ENCODE results near the gene FMO3. TPM values are rescaled to one million over a fixed set of nuclear protein-coding genes. Genes with fewer than 3 reads are reported as not detected.

The FMO3 gene
- total RNA-seq: 1 to 10 TPM in 4 of 5 donors, under 1 TPM in 1; 0.55 to 2.3 (median 1.8) TPM
- polyA plus RNA-seq: 1 to 10 TPM; 1.2 to 7.0 (median 3.8) TPM
- long read RNA-seq, donor 1: 0 reads
- long read RNA-seq, donor 2: 0 reads
- long read RNA-seq, donor 3: 0 reads
- long read RNA-seq, donor 4: 0 reads
- long read RNA-seq, donor 5: 0 reads
- long read RNA-seq, donor 6: 0 reads
- long read RNA-seq, donor 7: 0 reads
- long read RNA-seq, donor 8: 0 reads
- long read RNA-seq, donor 9: 0 reads
- long read RNA-seq, donor 10: 0 reads

DNA sequence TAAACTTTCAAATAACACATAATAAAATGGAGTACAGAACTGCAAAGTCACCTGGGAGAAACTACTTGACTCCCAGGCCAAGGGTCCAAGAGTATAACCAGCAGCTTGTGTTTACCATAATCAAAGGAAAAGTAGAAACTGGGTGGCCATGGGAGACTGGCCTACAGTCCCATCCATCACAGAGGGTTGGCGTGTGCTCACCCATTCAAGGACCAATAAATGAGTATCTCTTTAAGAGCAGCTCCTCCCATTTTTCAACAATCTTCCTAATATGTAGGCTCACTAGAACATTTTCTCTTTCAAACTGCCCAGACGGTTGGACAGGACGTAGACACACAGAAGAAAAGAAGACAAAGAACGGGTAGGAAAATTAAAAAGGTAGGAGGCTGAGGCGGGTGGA lies at the start of gene FMO3:
TSS of gene FMO3 (plus strand) at position 302 of the 400 bp plus-strand sequence. CDS start 1,754 bp downstream, outside the sequence.
- Histone ChIP-seq H3K4me1 (no peaks in the 10 kb centered on the region), H3K4me3 (no peak within 1 kb of the TSS), H3K9me3 (no peaks in the 10 kb centered on the region), H3K27ac (no peak within 1 kb of the TSS), H3K36me3 (no peaks in the 10 kb centered on the region), H3K27me3 (no peaks in the 10 kb centered on the region)
- no peak for DNase-seq
- TF ChIP-seq POLR2AphosphoS5 (IDR thresholded peaks at IDR 0.05) (no peak), POLR2A (IDR thresholded peaks at IDR 0.05) (no peak), EP300 (IDR thresholded peaks at IDR 0.05) (no peak)
- TF ChIP-seq, protein P1, sequence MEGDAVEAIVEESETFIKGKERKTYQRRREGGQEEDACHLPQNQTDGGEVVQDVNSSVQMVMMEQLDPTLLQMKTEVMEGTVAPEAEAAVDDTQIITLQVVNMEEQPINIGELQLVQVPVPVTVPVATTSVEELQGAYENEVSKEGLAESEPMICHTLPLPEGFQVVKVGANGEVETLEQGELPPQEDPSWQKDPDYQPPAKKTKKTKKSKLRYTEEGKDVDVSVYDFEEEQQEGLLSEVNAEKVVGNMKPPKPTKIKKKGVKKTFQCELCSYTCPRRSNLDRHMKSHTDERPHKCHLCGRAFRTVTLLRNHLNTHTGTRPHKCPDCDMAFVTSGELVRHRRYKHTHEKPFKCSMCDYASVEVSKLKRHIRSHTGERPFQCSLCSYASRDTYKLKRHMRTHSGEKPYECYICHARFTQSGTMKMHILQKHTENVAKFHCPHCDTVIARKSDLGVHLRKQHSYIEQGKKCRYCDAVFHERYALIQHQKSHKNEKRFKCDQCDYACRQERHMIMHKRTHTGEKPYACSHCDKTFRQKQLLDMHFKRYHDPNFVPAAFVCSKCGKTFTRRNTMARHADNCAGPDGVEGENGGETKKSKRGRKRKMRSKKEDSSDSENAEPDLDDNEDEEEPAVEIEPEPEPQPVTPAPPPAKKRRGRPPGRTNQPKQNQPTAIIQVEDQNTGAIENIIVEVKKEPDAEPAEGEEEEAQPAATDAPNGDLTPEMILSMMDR (IDR thresholded peaks at IDR 0.05): no peak
- intact Hi-C loops (cut with DNase I; ENCODE audit: low total_unique reads): no loop called here
- 86 to 93% (median 91%) methylated on average over 5 of the region's 5 CpGs for WGBS, 5 donors

DNA sequence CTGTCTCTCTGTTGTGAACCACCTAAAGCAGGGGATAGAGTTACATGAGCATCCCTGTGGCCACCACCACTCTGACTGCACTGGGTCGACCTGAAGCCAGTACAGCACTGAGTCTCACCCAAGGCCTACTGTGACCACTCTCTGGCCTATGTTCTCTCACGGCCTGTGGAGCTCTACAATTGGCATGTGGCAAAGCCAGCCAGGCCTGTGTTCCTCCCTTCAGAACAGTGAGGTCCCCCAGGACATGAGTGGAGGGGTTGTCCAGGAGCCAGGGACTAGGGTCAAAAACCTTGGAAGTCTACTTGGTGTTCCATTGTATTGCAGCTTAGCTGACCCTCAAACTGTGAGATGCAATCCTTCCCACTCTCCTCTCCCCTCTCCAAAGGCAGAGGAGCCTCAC lies 42.7 kb upstream of the FMO3 start:
- no peak for DNase-seq
- no peaks in the 10 kb centered on the region for H3K4me1 ChIP-seq
- no peaks in the 10 kb centered on the region for H3K36me3 ChIP-seq
- H3K4me3 ChIP-seq: no peak overlapping the region
- H3K27me3 ChIP-seq: no peaks in the 10 kb centered on the region
- H3K9me3 ChIP-seq: peaks cover 0 to 33% (median 15%) of the 10 kb centered on the region in 4 donors
- H3K27ac ChIP-seq: no peak overlapping the region
- intact Hi-C loops (cut with DNase I; ENCODE audit: low total_unique reads): no loop called here
- 68 to 81% (median 78%) methylated on average over 1 to 2 of the region's 2 CpGs for WGBS, 5 donors
- TF ChIP-seq POLR2AphosphoS5 (IDR thresholded peaks at IDR 0.05): no peak
- no peak for TF ChIP-seq POLR2A (IDR thresholded peaks at IDR 0.05)
- TF ChIP-seq EP300 (IDR thresholded peaks at IDR 0.05): no peak
- TF ChIP-seq, protein P1 (IDR thresholded peaks at IDR 0.05): no peak

DNA sequence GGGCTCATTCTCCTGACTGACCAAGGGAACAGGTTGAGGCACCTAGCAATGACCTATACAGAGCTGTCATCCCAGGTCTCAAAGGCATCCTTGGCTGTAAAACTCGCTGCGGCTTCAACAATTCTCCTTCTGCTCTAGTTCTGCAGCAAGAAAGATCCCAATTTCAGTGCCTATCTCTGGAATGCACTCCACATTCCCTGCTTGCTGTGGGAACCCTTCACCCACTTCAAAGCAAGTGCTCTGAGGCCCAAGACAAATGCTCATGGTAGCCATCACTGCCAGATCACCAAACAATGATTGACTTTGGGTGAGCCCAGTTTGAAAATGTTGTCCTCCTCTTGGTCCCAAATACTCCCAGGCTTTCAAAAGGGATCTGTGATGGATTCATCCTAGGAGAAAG lies 37.7 kb upstream of the FMO3 start:
- DNase-seq: no peak

DNA sequence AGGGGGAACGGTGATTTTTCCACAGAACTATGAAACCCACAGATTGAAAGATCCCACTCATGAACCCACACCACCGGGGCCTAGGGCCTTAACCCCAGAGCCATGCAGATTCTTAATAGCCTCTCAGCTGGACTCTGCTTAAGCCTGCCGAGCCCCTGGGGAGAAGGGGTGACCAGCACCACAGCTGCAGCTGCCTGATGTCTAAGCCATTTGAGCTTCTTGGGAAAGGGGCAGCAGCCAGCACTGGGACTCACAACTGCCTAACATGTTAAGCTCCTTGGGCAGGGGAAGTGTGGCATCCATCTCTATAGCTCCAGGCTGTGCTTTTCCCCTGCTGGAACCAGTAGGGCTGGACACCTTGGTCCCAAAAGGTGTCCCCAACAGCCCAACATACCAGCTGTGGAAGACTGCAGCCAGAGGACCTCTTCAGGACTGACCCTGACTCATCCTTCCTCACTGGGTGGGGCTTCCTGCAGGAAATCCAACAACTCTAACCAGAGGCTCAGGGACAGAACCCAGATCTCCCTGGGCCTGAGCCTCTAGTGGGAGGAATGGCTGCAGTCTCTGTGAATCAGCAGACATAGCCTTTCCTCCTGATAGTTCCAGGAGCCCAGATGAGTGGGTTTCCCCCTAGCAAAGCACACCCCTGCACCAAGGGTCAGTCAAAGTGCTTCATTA lies 34.6 kb upstream of the FMO3 start:
- WGBS, 5 donors: 82 to 95% (median 86%) methylated on average over 3 of the region's 3 CpGs
- no peak for TF ChIP-seq EP300 (IDR thresholded peaks at IDR 0.05)
- TF ChIP-seq, protein P1 (IDR thresholded peaks at IDR 0.05): no peak
- TF ChIP-seq POLR2A (IDR thresholded peaks at IDR 0.05): no peak
- no peak for TF ChIP-seq POLR2AphosphoS5 (IDR thresholded peaks at IDR 0.05)
- intact Hi-C loops (cut with DNase I; ENCODE audit: low total_unique reads): no loop called here

More for the DNA sequence above, 37.7 kb upstream of the FMO3 start:
- WGBS, 5 donors: 86 to 96% (median 94%) methylated on average over 2 of the region's 2 CpGs
- Histone ChIP-seq H3K9me3 (peaks cover 0 to 11% (median 3%) of the 10 kb centered on the region in 4 donors), H3K4me3 (no peak overlapping the region), H3K4me1 (no peaks in the 10 kb centered on the region), H3K36me3 (no peaks in the 10 kb centered on the region), H3K27me3 (no peaks in the 10 kb centered on the region), H3K27ac (no peak overlapping the region)
- TF ChIP-seq POLR2AphosphoS5 (IDR thresholded peaks at IDR 0.05): no peak
- TF ChIP-seq POLR2A (IDR thresholded peaks at IDR 0.05): no peak
- TF ChIP-seq, protein P1 (IDR thresholded peaks at IDR 0.05): no peak
- TF ChIP-seq EP300 (IDR thresholded peaks at IDR 0.05): no peak
- intact Hi-C loops (cut with DNase I; ENCODE audit: low total_unique reads): no loop called here

More for the DNA sequence above, 34.6 kb upstream of the FMO3 start:
- no peak overlapping the region for H3K4me3 ChIP-seq
- no peaks in the 10 kb centered on the region for H3K36me3 ChIP-seq
- H3K4me1 ChIP-seq: no peaks in the 10 kb centered on the region
- no peaks in the 10 kb centered on the region for H3K27me3 ChIP-seq
- no peak for DNase-seq
- no peak overlapping the region for H3K27ac ChIP-seq
- H3K9me3 ChIP-seq: peaks cover 0 to 4% (median 0%) of the 10 kb centered on the region in 4 donors
